NCI-H2227 (cell line): ENCODE measurements around the gene ANXA10.
"Not testable (repeated sequence)": the region's sequence is repeated elsewhere in the genome, so short reads cannot be mapped to it uniquely, and the experiment has no call there.

Experiments used
- DNase-seq: peaks from one replicate; lab custom pipeline; 2025; ENCODE audit not compliant: unreplicated experiment; lab: John Stamatoyannopoulos, UW

The ANXA10 gene

GRCh38 chr4:168154546-168155277 lies 62.4 kb downstream of the ANXA10 start:
- no peak for DNase-seq

- DNase-seq: no peak
These were observed 70.3 kb downstream of the ANXA10 start for GRCh38 chr4:168162604-168163003.

GRCh38 chr4:168163106-168163505 lies 70.8 kb downstream of the ANXA10 start:
- DNase-seq: no peak

- DNase-seq: no peak
These were observed 71.7 kb downstream of the ANXA10 start for GRCh38 chr4:168164045-168164444.

GRCh38 chr4:168164915-168165548 lies 72.7 kb downstream of the ANXA10 start:
- no peak for DNase-seq

GRCh38 chr4:168167714-168168284 lies 75.5 kb downstream of the ANXA10 start:
- DNase-seq: no peak

GRCh38 chr4:168174308-168174707 lies 82.0 kb downstream of the ANXA10 start:
- DNase-seq: no peak

- DNase-seq: no peak
These were observed 85.3 kb downstream of the ANXA10 start for GRCh38 chr4:168177546-168178149.

GRCh38 chr4:168183717-168184571 lies 91.6 kb downstream of the ANXA10 start:
- DNase-seq: peak; percentile 33

- DNase-seq: no peak
These were observed 96.4 kb downstream of the ANXA10 start for GRCh38 chr4:168188754-168189153.

- no peak for DNase-seq
These were observed 105.6 kb downstream of the ANXA10 start for GRCh38 chr4:168197926-168198325.

GRCh38 chr4:168199260-168199957 lies 107.1 kb downstream of the ANXA10 start:
- DNase-seq: peak; percentile 3

- DNase-seq: no peak
These were observed 108.3 kb downstream of the ANXA10 start for GRCh38 chr4:168200685-168201084.

GRCh38 chr4:168203233-168203911 lies 111.0 kb downstream of the ANXA10 start:
- no peak for DNase-seq

- no peak for DNase-seq
These were observed 116.7 kb downstream of the ANXA10 start for GRCh38 chr4:168208957-168209614.

- DNase-seq: no peak
These were observed 120.3 kb downstream of the ANXA10 start for GRCh38 chr4:168212656-168213055.

- not testable (repeated sequence) for DNase-seq
These were observed 121.2 kb downstream of the ANXA10 start for GRCh38 chr4:168213511-168213910.

GRCh38 chr4:168218645-168219044 lies 126.3 kb downstream of the ANXA10 start:
- no peak for DNase-seq

GRCh38 chr4:168220893-168221292 lies 128.6 kb downstream of the ANXA10 start:
- DNase-seq: no peak
